Esophagus squamous epithelium (tissue), 5 donors: ENCODE data around the gene PLD5. TPM values are rescaled to one million over a fixed set of nuclear protein-coding genes. Genes with fewer than 3 reads are reported as not detected.

Source experiments
- DNase-seq: peaks from one replicate; lab custom pipeline; 2025; lab: John Stamatoyannopoulos, UW
- H3K27ac ChIP-seq, 4 donors: fragments of 200-600 bp; sonication (generic); one replicate each; pipeline ENCODE4 v1.5.1; 2016 to 2019; ENCODE audit warnings: mild to moderate bottlenecking in 1 of 4
- H3K27me3 ChIP-seq, 4 donors: fragments of 200-600 bp; sonication (generic); 1 replicate in 3 of 4; 2 replicates in 1 of 4; pipeline versions ENCODE4 v1.5.1 to v1.6.0; 2017 to 2021; ENCODE audit warnings: antibody characterized with exemption in 1 of 4
- H3K36me3 ChIP-seq, 3 donors: fragments of 200-600 bp; sonication (generic); one replicate each; pipeline ENCODE4 v1.5.1; 2016 to 2019
- H3K4me1 ChIP-seq, 3 donors: fragments of 200-600 bp; sonication (generic); one replicate each; pipeline ENCODE4 v1.5.1; 2017 to 2019
- H3K4me3 ChIP-seq, 4 donors: fragments of 200-600 bp; sonication (generic); 1 replicate in 3 of 4; 2 replicates in 1 of 4; pipeline ENCODE4 v1.5.1; 2016 to 2019; ENCODE audit warnings: mild to moderate bottlenecking in 2 of 4, moderate library complexity in 1 of 4
- H3K9me3 ChIP-seq, 3 donors: fragments of 200-600 bp; sonication (generic); one replicate each; pipeline ENCODE4 v1.5.1; 2016 to 2019
- POLR2A ChIP-seq, 4 donors: fragments of 450-650 bp; IDR thresholded peaks; one replicate each; pipeline ENCODE4 v1.6.1; 2017; ENCODE audit warnings: antibody characterized with exemption in 4 of 4, mild to moderate bottlenecking in 4 of 4, moderate library complexity in 3 of 4
- WGBS, 2 donors: methylation state at CpG; one replicate each; pipeline ENCODE4 v1.1.5; 2018; 5-methylcytosine and 5-hydroxymethylcytosine counted together
- intact Hi-C: fragments of 100-400 bp; cut with DNase I; formaldehyde crosslinking; loops from one replicate; pipeline ENCODE4 v1.15.0; 2022
- total RNA-seq, 4 donors: library from RNA; depleted of rRNA; stranded (reverse); fragments of >200 nt; gene quantifications; one replicate each; pipeline ENCODE4 v1.1.0, GENCODE V29; 2016
- TF ChIP-seq, protein P1 (sequence below), 6 experiments: fragments of 450-650 bp in 4 of 6; fragments of 200-600 bp in 2 of 6; sonication (generic) in 2 of 6; IDR thresholded peaks; one replicate each; pipeline ENCODE4 v1.5.1; 2016 to 2019; ENCODE audit warnings: antibody characterized with exemption in 6 of 6, mild to moderate bottlenecking in 4 of 6, moderate library complexity in 4 of 6
- donor health status: DM: yes; HTN: yes; CAD: no.

Gene PLD5
- total RNA-seq, 4 donors from 2014 or later = 0.18 to 0.57 TPM; not detected in 2

DNA sequence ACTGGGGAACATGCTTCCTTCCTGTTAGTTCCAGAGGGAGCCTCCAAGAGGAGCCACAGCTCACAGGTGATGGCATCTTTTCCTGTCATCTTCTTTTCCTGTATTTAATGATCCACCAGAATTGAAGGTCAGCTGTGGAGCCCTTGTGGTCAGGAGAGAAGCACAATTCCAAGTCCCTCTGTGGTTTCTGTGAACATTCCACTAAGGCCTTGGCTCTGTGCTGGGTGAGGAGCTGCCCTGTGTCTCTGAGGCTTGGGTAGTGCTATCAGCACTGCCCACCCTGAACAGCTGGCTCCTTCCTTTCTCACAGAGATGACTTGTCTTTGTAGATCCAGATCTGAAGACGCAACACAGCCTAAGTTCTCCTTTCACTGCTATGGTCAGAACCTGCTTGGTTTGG is 383.7 kb downstream of the PLD5 start:
- TF ChIP-seq, protein P1, sequence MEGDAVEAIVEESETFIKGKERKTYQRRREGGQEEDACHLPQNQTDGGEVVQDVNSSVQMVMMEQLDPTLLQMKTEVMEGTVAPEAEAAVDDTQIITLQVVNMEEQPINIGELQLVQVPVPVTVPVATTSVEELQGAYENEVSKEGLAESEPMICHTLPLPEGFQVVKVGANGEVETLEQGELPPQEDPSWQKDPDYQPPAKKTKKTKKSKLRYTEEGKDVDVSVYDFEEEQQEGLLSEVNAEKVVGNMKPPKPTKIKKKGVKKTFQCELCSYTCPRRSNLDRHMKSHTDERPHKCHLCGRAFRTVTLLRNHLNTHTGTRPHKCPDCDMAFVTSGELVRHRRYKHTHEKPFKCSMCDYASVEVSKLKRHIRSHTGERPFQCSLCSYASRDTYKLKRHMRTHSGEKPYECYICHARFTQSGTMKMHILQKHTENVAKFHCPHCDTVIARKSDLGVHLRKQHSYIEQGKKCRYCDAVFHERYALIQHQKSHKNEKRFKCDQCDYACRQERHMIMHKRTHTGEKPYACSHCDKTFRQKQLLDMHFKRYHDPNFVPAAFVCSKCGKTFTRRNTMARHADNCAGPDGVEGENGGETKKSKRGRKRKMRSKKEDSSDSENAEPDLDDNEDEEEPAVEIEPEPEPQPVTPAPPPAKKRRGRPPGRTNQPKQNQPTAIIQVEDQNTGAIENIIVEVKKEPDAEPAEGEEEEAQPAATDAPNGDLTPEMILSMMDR (IDR thresholded peaks at IDR 0.05) = no peak
- no peak for TF ChIP-seq POLR2A (IDR thresholded peaks at IDR 0.05)
- H3K9me3 ChIP-seq = no peaks in the 10 kb centered on the region
- intact Hi-C loops = no loop called here
- H3K36me3 ChIP-seq = no peaks in the 10 kb centered on the region
- 85 to 89% methylated on average over 1 of the region's 1 CpG for WGBS, 2 donors
- H3K4me3 ChIP-seq = no peak overlapping the region
- H3K27me3 ChIP-seq = no peaks in the 10 kb centered on the region
- H3K27ac ChIP-seq = no peak overlapping the region
- no peaks in the 10 kb centered on the region for H3K4me1 ChIP-seq
- no peak for DNase-seq

DNA sequence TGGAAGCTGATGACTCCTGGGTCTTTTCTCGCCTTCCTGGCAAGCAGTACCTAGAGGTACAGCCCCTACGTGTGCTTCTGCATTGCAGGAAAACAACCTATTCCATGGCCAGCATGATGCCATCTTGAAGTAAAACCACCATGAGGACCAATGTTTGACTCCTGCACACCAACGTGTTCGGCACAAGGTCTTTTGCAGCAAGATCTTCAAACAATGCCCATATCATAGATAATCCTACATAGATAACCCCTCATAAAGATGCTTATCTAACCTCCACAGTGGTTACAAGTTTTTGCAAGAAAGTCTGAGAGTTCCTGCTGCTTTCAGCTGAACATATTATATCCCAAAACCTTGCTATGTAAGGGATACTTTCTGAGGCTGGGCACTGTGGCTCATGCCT is 384.5 kb downstream of the PLD5 start:
- TF ChIP-seq, protein P1 (IDR thresholded peaks at IDR 0.05) = no peak
- no peak for TF ChIP-seq POLR2A (IDR thresholded peaks at IDR 0.05)
- Histone ChIP-seq H3K4me3 (no peak overlapping the region), H3K36me3 (no peaks in the 10 kb centered on the region), H3K9me3 (no peaks in the 10 kb centered on the region), H3K27me3 (no peaks in the 10 kb centered on the region), H3K4me1 (no peaks in the 10 kb centered on the region), H3K27ac (no peak overlapping the region)
- intact Hi-C loops = no loop called here
- no peak for DNase-seq
- WGBS, 2 donors = 45 to 48% methylated on average over 2 to 4 of the region's 4 CpGs

DNA sequence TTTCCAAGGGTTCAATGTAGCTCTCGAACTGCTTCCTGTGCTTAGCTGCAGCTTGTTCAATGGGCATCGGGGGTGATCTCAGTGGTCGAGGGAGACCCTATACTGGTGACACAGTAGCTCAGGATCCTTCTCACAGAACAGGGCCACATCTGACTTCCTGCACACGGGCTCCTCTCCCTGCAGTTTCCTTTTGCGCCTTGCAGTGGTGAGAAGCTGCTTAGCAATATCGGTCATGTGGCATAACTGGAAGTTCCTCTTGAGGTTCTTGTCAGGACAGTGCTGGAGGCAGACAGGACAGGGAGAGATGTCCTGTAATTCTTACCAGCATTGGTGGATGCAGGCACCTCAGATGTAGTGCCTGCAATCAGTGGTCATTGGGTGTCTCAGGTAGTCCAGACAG is 385.1 kb downstream of the PLD5 start:
- Histone ChIP-seq H3K9me3 (no peaks in the 10 kb centered on the region), H3K36me3 (no peaks in the 10 kb centered on the region), H3K27ac (no peak overlapping the region), H3K27me3 (no peaks in the 10 kb centered on the region), H3K4me3 (no peak overlapping the region), H3K4me1 (no peaks in the 10 kb centered on the region)
- no peak for DNase-seq
- 51 to 57% methylated on average over 5 to 6 of the region's 6 CpGs for WGBS, 2 donors
- intact Hi-C loops = no loop called here
- TF ChIP-seq POLR2A (IDR thresholded peaks at IDR 0.05) = no peak
- TF ChIP-seq, protein P1 (IDR thresholded peaks at IDR 0.05) = no peak

DNA sequence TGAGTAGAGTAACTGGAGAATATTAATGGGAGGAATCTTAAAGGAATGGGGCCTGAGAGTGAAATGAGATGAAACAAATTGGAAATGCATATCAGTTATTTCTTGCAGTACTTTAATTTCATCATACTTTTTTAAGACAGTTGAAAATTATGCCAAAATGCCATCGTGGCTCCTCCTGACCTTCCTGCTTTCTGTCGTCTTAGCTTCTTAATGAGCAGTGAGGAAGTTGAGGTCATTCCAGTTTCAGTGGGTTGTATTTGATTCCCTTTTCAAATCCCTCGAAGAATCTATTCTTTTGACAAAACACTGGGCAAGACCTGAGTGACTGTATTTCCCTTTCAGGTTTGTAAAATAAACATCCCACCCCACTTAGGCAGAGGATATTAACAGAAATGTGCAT is 390.7 kb downstream of the PLD5 start:
- Histone ChIP-seq H3K4me1 (no peaks in the 10 kb centered on the region), H3K36me3 (no peaks in the 10 kb centered on the region), H3K27me3 (no peaks in the 10 kb centered on the region), H3K27ac (no peak overlapping the region), H3K4me3 (no peak overlapping the region), H3K9me3 (no peaks in the 10 kb centered on the region)
- DNase-seq = no peak
- TF ChIP-seq, protein P1 (IDR thresholded peaks at IDR 0.05) = no peak
- no peak for TF ChIP-seq POLR2A (IDR thresholded peaks at IDR 0.05)
- WGBS, 2 donors = 22 to 38% methylated on average over 3 of the region's 3 CpGs
- intact Hi-C loops = no loop called here

DNA sequence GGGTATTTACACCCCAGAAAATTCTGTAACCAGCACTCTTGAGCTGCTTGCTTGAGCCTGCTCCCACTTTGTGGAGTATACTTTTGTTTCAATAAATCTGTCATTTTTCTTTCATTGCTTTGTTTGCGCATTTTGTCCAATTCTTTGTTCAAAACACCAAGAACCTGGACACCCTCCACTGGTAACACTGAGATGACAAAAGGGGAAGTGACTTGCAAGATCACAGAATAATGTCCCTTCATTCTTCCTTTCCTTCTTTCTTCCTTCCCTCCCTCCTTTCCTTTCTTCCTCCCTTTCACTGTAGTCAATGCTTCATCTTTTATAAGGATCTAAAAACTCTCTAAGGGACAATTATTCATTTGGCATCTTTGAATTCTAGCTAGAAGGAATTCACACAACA is 391.1 kb downstream of the PLD5 start:
- 89 to 90% methylated on average over 1 of the region's 1 CpG for WGBS, 2 donors

More for the DNA sequence above, 391.1 kb downstream of the PLD5 start:
- H3K27me3 ChIP-seq = no peaks in the 10 kb centered on the region
- H3K4me1 ChIP-seq = no peaks in the 10 kb centered on the region
- no peak overlapping the region for H3K4me3 ChIP-seq
- no peak for DNase-seq
- H3K27ac ChIP-seq = no peak overlapping the region
- intact Hi-C loops = no loop called here
- H3K9me3 ChIP-seq = no peaks in the 10 kb centered on the region
- TF ChIP-seq POLR2A (IDR thresholded peaks at IDR 0.05) = no peak
- TF ChIP-seq, protein P1 (IDR thresholded peaks at IDR 0.05) = no peak
- H3K36me3 ChIP-seq = no peaks in the 10 kb centered on the region
